Liver (tissue), 9 donors: Measurements from ENCODE around the gene CADPS. TPM values are rescaled to one million over a fixed set of nuclear protein-coding genes. Genes with fewer than 3 reads are reported as not detected.

Experiments used
- DNase-seq: peaks from one replicate; pipeline ENCODE4 v3.0.0-alpha.2; 2017; ENCODE audit warnings: low spot score
- H3K27ac ChIP-seq, 2 donors: one replicate each; pipeline ENCODE4 v1.7.0; 2013; ENCODE audit warnings: inconsistent platforms in 2 of 2, low read length in 2 of 2, control low read depth in 1 of 2, low read depth in 1 of 2, mild to moderate bottlenecking in 1 of 2
- H3K27me3 ChIP-seq, 4 donors: one replicate each; pipeline versions ENCODE4 v1.6.1 to v1.7.0; 2013; ENCODE audit warnings: low read length in 3 of 4, inconsistent platforms in 1 of 4, mild to moderate bottlenecking in 1 of 4, moderate library complexity in 1 of 4; ENCODE audit not compliant: control insufficient read depth in 4 of 4, insufficient read depth in 4 of 4
- H3K36me3 ChIP-seq, 4 donors: one replicate each; pipeline versions ENCODE4 v1.6.1 to v1.7.0; 2013; ENCODE audit warnings: low read length in 3 of 4, mild to moderate bottlenecking in 3 of 4, low read depth in 1 of 4, moderate library complexity in 1 of 4; ENCODE audit not compliant: control insufficient read depth in 4 of 4, insufficient read depth in 3 of 4
- H3K4me1 ChIP-seq, 4 donors: one replicate each; pipeline versions ENCODE4 v1.6.1 to v1.7.0; 2013; ENCODE audit warnings: low read length in 3 of 4, mild to moderate bottlenecking in 3 of 4, moderate library complexity in 1 of 4; ENCODE audit not compliant: control insufficient read depth in 4 of 4, insufficient read depth in 4 of 4
- H3K4me3 ChIP-seq, 3 donors: one replicate each; pipeline versions ENCODE4 v1.6.1 to v1.7.0; 2013; ENCODE audit warnings: low read length in 3 of 3, control low read depth in 1 of 3, low read depth in 1 of 3, mild to moderate bottlenecking in 1 of 3
- H3K9ac ChIP-seq, 2 donors: one replicate each; pipeline ENCODE4 v1.7.0; 2013; ENCODE audit warnings: low read length in 2 of 2, mild to moderate bottlenecking in 2 of 2, moderate library complexity in 2 of 2, control low read depth in 1 of 2, low read depth in 1 of 2
- H3K9me3 ChIP-seq, 4 donors: one replicate each; pipeline versions ENCODE4 v1.6.1 to v1.7.0; 2013; ENCODE audit warnings: low read length in 3 of 4; ENCODE audit not compliant: control insufficient read depth in 4 of 4
- CTCF ChIP-seq: fragments of 150-350 bp; IDR thresholded peaks from 2 replicates; pipeline ENCODE4 v1.5.1; 2017; ENCODE audit warnings: improper control_type of control experiment, low read depth, low read length; ENCODE audit not compliant: missing input control
- EGR1 ChIP-seq, 2 donors: IDR thresholded peaks; 2 replicates each; pipeline ENCODE4 v1.6.1; 2016 to 2018; ENCODE audit warnings: antibody characterized with exemption in 2 of 2, low read depth in 2 of 2
- FOXA1 ChIP-seq: IDR thresholded peaks from 2 replicates; pipeline ENCODE4 v1.6.1; 2016; ENCODE audit warnings: antibody characterized with exemption
- FOXA2 ChIP-seq: IDR thresholded peaks from 2 replicates; pipeline ENCODE4 v1.6.1; 2016; ENCODE audit warnings: antibody characterized with exemption
- GABPA ChIP-seq, 2 donors: IDR thresholded peaks in 1 of 2; conservative IDR thresholded peaks in 1 of 2; 2 replicates each; pipeline ENCODE4 v1.6.1; 2016; ENCODE audit warnings: antibody characterized with exemption in 2 of 2, mild to moderate bottlenecking in 1 of 2, moderate library complexity in 1 of 2
- HNF4A ChIP-seq, 2 donors: conservative IDR thresholded peaks; 2 replicates each; pipeline ENCODE4 v1.6.1; 2016; ENCODE audit warnings: antibody characterized with exemption in 2 of 2, mild to moderate bottlenecking in 2 of 2
- JUND ChIP-seq, 2 donors: IDR thresholded peaks; 2 replicates each; pipeline ENCODE4 v1.6.1; 2016; ENCODE audit warnings: antibody characterized with exemption in 2 of 2
- NR2F2 ChIP-seq: IDR thresholded peaks from 2 replicates; pipeline ENCODE4 v1.6.1; 2016; ENCODE audit warnings: antibody characterized with exemption
- RAD21 ChIP-seq, 2 donors: IDR thresholded peaks; 2 replicates each; pipeline ENCODE4 v1.6.1; 2016; ENCODE audit warnings: antibody characterized with exemption in 2 of 2, mild to moderate bottlenecking in 2 of 2
- REST ChIP-seq: IDR thresholded peaks from 2 replicates; pipeline ENCODE4 v1.6.1; 2016; ENCODE audit warnings: antibody characterized with exemption, mild to moderate bottlenecking
- RXRA ChIP-seq, 2 donors: IDR thresholded peaks; 2 replicates each; pipeline ENCODE4 v1.6.1; 2017 to 2018; ENCODE audit warnings: antibody characterized with exemption in 2 of 2, mild to moderate bottlenecking in 1 of 2
- SP1 ChIP-seq: IDR thresholded peaks from 2 replicates; pipeline ENCODE4 v1.6.1; 2018; ENCODE audit warnings: antibody characterized with exemption, mild to moderate bottlenecking
- TAF1 ChIP-seq: conservative IDR thresholded peaks from 2 replicates; pipeline ENCODE4 v1.6.1; 2016; ENCODE audit warnings: antibody characterized with exemption, mild to moderate bottlenecking
- YY1 ChIP-seq: IDR thresholded peaks from 2 replicates; pipeline ENCODE4 v1.6.1; 2016; ENCODE audit warnings: antibody characterized with exemption, mild to moderate bottlenecking
- WGBS: extraction: QIAGEN DNeasy Blood & Tissue Kit; methylation state at CpG from one replicate; pipeline ENCODE4 v1.1.7; 2013; 5-methylcytosine and 5-hydroxymethylcytosine counted together
- polyA plus RNA-seq, 2 donors: library from polyadenylated mRNA; stranded (reverse) in 1 of 2; unstranded in 1 of 2; fragments of 200-250 nt in 1 of 2; fragments of >200 nt in 1 of 2; fragmentation: Nextera tagmentation in 1 of 2; extraction: Ambion mirVana in 1 of 2; gene quantifications; one replicate each; pipeline versions ENCODE4 v1.2.1 to v1.2.3, GENCODE V29; 2013 to 2015
- total RNA-seq, 2 donors: library from RNA; depleted of rRNA; stranded (reverse); fragments of >200 nt; gene quantifications; one replicate each; pipeline ENCODE4 v1.2.3, GENCODE V29; 2014
- TF ChIP-seq, protein P1 (sequence below): IDR thresholded peaks from 2 replicates; pipeline ENCODE4 v1.6.1; 2016; ENCODE audit warnings: antibody characterized with exemption
- TF ChIP-seq, protein P2 (sequence below): IDR thresholded peaks from 2 replicates; pipeline ENCODE4 v1.6.1; 2016; ENCODE audit warnings: antibody characterized with exemption
- donor health status: healthy.
- donor health status: healthy.
- donor health status: healthy.
- donor health status: healthy.
- donor health status: healthy.

The CADPS gene
- total and polyA plus RNA-seq, 4 donors, result 0.05 to 0.37 (median 0.17) TPM; not detected in 1

DNA sequence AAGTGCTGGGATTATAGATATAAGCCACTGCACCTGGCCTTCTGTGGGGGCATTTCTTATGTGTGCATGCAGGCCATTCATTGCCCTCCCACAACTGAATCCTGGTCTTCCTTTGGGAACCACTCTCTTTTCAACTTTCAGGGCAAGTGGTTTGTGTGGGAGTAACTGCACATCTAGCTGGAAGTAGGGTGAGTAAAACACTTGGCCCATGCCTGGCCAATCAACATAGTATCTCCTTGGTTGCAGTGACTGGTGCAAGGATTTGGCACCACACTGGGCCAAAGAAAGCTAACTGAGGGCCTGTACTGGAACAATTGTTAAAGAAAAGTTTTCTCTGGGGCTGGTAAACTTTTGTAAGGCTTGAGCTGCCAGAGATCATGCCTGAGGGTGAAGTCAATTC is 312.6 kb downstream of the CADPS start:
- DNase-seq, result no peak
- Histone ChIP-seq H3K4me3 (no peak overlapping the region), H3K4me1 (no peaks in the 10 kb centered on the region), H3K27ac (no peak overlapping the region), H3K36me3 (no peaks in the 10 kb centered on the region), H3K9ac (no peak overlapping the region), H3K27me3 (peaks cover 0 to 4% (median 0%) of the 10 kb centered on the region in 4 donors), H3K9me3 (no peaks in the 10 kb centered on the region)
- no peak for TF ChIP-seq SP1
- no peak for TF ChIP-seq FOXA2
- no peak for TF ChIP-seq EGR1 (IDR thresholded peaks at IDR 0.05; ENCODE audit: low read depth in 2 of 2)
- TF ChIP-seq RXRA (IDR thresholded peaks at IDR 0.05), result no peak
- no peak for TF ChIP-seq FOXA1
- no peak for TF ChIP-seq RAD21 (IDR thresholded peaks at IDR 0.05)
- TF ChIP-seq, protein P1, sequence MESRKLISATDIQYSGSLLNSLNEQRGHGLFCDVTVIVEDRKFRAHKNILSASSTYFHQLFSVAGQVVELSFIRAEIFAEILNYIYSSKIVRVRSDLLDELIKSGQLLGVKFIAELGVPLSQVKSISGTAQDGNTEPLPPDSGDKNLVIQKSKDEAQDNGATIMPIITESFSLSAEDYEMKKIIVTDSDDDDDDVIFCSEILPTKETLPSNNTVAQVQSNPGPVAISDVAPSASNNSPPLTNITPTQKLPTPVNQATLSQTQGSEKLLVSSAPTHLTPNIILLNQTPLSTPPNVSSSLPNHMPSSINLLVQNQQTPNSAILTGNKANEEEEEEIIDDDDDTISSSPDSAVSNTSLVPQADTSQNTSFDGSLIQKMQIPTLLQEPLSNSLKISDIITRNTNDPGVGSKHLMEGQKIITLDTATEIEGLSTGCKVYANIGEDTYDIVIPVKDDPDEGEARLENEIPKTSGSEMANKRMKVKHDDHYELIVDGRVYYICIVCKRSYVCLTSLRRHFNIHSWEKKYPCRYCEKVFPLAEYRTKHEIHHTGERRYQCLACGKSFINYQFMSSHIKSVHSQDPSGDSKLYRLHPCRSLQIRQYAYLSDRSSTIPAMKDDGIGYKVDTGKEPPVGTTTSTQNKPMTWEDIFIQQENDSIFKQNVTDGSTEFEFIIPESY, result no peak
- TF ChIP-seq REST, result no peak
- TF ChIP-seq CTCF, result no peak
- no peak for TF ChIP-seq HNF4A (conservative IDR thresholded peaks at IDR 0.05)
- TF ChIP-seq JUND (IDR thresholded peaks at IDR 0.05), result no peak

GRCh38 chr3:62562017-62562416 is 313.2 kb downstream of the CADPS start:
- no peak overlapping the region for H3K4me3 ChIP-seq
- no peak overlapping the region for H3K9ac ChIP-seq
- no peaks in the 10 kb centered on the region for H3K36me3 ChIP-seq
- H3K4me1 ChIP-seq, result no peaks in the 10 kb centered on the region
- H3K27ac ChIP-seq, result no peak overlapping the region
- DNase-seq, result no peak
- H3K27me3 ChIP-seq, result peaks cover 0 to 4% (median 0%) of the 10 kb centered on the region in 4 donors
- H3K9me3 ChIP-seq, result no peaks in the 10 kb centered on the region
- 69% methylated on average over 2 of the region's 2 CpGs for WGBS
- TF ChIP-seq JUND (IDR thresholded peaks at IDR 0.05), result no peak
- TF ChIP-seq EGR1 (IDR thresholded peaks at IDR 0.05; ENCODE audit: low read depth in 2 of 2), result no peak
- TF ChIP-seq, protein P2, sequence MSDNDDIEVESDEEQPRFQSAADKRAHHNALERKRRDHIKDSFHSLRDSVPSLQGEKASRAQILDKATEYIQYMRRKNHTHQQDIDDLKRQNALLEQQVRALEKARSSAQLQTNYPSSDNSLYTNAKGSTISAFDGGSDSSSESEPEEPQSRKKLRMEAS, result no peak
- no peak for TF ChIP-seq REST
- TF ChIP-seq RXRA (IDR thresholded peaks at IDR 0.05), result no peak
- TF ChIP-seq GABPA (IDR thresholded peaks at IDR 0.05 in 1 of 2, conservative IDR thresholded peaks at IDR 0.05 in 1 of 2), result no peak
- TF ChIP-seq RAD21 (IDR thresholded peaks at IDR 0.05), result no peak
- TF ChIP-seq FOXA2, result no peak
- no peak for TF ChIP-seq NR2F2
- TF ChIP-seq CTCF, result no peak
- TF ChIP-seq SP1, result no peak
- TF ChIP-seq YY1, result no peak
- TF ChIP-seq TAF1, result no peak
- TF ChIP-seq, protein P1, result no peak
